NCI-H2081 (cell line): ENCODE measurements around the gene CCPG1.

ENCODE experiments used
- DNase-seq, 2 experiments: peaks; one replicate each; lab custom pipeline; 2025; lab: John Stamatoyannopoulos, UW

CCPG1 gene

DNA sequence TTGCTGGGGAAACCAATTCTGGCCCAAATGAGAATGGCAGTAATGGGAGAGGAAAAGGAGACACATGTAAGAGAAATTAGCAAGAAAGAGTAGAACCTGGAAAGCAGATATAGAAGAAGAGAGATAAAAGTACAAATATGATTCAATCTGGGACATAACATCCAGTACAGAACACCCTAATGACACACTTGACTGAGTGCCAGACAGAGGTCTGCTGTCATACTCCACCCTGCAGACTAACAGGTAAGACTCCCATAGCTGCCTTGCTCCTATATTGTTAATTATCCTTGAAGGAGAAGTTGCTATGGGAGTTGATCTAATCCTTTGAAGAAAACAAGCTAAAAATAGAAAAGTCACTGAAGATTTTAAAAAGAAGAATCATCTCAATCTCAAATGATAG lies 21.1 kb downstream of the CCPG1 start:
- DNase-seq = no peak

DNA sequence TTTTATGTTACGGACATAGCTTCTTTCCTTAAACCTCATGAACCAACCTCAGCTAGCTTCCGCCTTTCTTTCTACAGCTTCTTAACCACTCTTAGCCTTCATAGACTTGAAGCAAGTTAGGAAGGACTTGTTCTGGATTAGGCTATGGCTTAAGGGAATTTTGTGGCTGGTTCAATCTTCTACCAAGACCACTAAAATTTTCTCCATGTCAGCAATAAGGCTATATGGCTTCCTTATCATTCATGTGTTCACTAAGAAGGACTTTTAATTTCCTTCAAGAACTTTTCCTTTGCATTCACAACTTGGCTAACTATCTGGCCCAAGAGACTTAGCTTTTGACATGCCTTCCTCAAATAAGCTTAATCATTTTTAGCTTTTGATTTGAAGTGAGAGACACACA lies 24.5 kb downstream of the CCPG1 start:
- DNase-seq = no peak

DNA sequence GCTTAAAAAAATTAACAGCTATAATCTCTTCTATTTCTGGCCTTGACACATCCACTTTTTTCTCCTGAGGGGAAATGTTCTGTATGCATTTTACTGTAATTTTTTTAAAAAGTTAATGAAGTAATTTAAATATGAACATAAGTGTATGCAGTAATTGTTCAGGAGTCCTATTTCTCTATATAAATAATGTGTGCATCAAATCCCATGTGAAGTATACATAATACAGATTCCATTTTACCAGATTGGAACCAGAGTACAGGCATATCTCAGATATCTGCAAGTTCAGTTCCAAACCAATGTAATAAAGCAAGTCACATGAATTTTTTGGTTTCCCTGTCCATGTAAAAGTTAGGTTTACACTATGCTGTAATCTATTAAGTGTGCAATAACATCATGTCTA lies 26.6 kb downstream of the CCPG1 start:
- no peak for DNase-seq

DNA sequence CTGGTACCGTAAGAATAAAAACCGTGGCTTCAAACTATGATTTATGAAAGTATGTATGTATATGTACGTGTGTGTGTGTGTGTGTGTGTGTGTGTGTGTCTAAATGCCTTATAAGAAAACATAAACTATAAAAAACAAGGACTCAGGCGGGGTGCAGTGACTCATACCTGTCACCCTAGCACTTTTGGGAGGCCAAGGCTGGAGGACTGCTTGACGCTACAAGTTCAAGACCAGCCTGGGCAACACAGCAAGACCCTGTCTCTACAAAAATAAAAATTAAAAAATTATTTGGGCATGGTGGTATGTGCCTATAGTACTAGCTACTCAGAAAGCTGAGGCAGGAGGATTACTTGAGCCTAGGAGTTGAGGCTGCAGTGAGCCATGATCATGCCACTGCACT lies 29.1 kb downstream of the CCPG1 start:
- no peak for DNase-seq

DNA sequence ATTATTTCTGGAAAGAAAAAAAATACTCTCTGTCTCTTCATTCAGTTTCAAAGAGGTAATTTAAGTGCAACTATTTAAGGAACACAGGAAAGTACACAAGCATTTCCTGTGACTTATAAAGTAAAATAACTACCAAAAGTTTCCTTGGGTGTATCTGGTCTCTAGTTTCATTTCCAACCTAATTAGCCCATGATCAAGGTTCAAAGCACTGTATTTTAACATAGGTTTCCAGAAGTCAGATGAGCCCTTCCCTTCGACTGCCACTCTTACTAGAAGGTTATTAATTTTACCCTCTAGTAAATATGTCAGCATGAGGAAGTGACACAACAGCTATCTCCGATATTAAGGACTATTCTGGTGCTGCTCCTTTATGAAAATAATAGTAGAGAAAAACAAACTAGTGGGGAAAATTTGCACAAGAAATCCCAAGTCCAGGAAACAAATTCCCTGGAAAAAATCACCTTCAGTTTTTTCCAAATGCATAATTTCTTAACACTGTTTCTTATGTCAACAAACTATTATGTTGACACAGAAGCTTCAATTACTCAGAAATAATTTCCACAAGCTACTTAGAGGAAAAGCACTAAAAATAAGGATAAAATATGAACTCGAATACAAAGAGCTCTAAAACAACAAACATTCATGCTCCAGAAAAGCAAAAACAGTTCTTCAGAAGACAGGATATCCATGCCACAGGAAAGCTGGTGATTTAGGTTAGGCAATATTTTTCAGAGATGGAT lies 35.3 kb downstream of the CCPG1 start:
- DNase-seq = no peak

DNA sequence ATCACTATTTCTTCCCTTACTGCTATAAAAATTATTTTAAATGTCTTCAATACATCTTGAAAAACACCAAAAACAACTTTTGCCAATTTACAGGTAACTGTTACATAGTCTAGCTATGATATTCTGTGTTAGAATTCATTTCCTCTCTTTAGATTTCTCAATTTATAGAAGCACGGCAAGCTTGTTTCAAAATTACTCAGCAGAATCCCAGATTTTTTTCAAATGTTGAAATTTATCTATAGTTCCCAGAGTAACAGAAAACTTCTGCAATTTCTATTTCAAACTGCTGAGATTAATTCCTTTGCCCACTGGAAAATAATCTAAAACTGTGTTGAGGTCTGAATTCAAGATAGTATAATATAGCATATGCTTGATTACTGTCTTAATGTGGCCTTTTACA lies 41.2 kb downstream of the CCPG1 start:
- no peak for DNase-seq

DNA sequence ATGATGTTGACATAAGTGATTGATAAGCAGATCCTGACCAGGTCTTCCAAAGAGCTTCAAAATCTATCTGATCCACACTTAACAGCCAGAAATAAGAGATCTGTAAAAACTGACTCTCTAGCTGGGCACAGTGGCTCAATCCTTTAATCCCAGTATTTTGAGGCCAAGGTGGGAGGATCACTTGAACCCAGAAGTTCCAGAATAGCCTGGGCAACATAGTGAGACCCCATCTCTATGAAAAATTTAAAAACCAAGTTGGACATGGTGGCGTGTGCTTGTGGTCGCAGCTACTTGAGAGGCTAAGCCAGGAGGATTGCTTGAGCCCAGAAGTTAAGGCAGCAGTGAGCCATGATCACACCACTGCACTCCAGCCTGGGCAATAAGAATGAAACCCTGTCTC lies 45.5 kb downstream of the CCPG1 start:
- no peak for DNase-seq

DNA sequence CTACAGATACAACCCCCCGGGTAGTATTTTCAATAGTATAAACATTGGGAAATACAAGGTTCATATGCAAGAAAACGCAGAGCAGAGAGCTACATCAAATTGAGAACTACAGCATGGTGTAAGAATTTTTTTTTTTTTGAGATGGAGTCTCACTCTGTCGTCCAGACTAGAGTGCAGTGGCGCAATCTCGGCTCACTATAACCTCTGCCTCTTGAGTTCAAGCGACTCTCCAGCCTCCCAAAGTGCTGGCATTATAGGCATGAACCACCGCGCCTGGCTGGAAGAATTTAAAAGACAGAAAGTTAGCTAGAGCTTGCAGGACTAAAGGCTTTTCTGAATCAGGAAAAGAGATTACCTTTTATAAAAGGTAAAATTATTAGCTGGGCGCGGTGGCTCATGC lies 47.1 kb downstream of the CCPG1 start:
- DNase-seq = no peak

DNA sequence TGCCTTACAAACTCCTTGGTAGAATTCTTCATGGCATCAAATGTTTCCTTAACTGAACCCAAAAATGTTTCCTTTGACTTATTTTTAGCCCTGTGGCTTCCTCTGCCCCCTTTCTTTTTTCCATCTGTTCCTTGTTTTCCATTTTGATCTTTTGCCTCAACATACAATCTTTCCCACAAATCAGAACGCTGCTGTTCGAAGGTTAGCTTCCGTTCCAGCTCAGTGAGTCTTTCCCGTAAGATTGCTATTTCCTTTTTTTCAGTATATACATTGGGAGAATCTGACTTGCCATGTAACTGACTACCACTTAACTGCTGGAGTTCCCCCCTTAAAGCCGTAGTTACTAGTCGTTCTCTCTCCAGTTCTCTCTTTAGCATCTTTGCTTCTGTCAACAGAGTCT lies 47.9 kb downstream of the CCPG1 start:
- DNase-seq = no peak

DNA sequence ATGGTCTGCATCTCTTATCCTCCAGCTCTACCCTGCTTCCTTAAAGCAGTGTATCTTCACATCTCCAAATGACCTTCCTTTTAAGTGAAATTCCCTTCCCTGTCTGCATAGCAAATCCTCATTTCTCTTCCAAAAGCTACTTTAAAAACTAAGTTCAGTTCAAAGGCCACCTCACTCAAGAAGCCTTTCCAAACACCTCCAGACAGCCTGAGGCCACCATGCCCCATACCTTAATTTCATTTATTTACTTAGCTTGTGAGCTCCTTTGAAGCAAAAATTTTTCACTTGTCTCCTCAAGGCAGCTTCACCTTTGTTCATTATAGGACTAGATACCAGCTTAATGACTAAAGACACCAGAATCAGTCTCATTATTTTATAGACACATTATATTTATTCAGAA lies 49.7 kb downstream of the CCPG1 start:
- no peak for DNase-seq

DNA sequence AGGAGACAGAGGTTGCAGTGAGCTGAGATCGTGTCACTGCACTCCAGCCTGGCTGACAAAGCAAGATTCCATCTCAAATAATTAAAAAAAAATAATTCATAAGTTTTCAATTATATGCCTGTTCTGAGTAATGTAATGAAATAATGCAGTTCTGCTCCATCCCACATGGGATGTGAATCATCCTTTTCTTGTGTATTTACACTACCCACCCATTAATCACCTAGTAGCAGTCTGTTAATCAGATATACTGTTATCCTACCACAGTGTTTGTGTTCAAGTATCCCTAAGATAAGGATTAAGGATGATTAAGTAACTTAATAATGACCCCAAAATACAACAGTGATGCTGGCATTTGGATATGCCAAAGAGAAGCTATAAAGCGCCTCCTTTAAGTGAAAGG lies 50.4 kb downstream of the CCPG1 start:
- DNase-seq = no peak

DNA sequence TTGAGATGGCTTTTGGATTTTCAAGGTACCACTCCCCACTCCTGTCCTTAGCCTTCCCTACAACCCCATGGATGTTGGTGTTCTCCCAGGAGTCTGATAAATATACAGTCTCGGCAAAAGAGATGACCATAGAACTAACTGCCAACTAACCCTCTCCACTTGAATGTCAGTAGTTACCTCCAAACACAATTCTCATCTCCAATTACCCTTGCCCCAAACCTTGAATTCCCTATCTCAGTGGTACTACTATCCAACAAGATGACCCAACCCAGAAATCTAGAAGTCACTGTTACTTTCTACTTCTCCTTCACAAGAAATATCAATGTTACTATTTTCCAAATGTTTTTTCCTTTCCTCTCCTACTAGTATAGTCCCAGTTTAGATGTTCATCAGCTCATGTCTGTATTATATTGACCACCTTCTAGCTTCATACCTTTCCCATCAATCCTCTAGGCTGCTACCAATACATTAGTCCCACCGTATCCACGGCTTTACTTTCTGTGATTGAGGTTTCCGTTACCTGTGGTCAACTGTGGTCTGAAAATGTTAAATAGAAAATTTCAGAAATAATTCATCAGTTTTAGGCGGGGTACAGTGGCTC lies 51.1 kb downstream of the CCPG1 start:
- DNase-seq = no peak

DNA sequence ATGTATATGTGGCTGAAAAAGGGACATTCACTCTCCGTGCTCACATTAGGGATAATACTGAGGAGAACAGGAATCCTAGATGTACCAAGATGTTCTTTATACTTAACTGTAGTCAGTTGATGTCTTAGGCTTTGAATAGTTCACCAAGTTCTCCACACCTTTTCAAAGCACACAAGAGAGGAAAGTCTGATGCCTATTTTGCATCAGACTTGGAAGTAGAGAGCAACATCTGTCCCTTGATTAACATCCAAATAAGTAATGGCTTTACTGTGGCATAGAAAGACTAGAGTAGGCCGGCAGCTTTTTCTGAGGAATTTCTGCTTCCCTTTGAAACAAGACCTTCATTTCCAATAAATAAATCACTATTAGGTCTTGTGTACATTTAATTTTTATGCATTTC lies 55.1 kb downstream of the CCPG1 start:
- DNase-seq = no peak

DNA sequence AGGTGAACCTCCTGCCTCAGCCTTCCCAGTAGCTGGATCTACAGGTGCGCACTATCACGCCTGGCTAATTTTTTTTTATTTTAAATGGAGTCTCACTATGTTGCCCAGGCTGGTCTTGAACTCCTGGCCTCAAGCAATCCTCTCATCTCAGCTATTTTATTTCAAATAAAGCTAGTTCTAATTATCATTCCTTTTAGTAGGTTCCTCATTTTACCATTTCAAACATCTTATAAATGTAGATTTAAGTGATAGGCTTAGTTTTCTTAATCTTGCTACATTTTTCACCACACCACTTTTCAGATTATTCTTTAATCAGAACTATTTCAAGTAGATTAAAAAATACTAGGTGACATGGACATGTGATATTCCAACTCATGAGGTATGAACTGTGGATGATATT lies 58.9 kb downstream of the CCPG1 start:
- no peak for DNase-seq

DNA sequence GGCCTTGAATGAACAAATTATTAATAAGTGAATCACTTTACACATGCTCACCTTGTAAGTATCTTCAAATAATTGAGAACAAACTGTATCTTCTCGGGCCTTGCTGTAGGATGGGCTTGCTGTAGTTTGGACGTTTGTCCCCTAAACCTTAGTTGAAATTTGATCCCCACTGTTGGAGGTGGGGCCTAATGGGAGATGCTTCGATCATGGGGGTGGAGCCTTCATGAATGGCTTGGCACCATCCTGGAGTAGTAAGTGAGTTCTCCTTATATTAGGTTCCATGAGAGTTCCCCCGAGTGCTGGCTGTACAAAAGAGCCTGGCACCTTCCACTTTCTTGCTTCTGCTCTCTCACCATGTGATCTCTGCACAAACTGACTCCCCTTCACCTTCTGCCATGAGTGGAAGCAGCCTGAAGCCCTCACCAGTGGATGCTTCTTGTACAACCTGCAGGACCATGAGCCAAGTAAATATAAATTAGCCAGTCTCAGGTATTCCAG lies 59.8 kb downstream of the CCPG1 start:
- DNase-seq = no peak

DNA sequence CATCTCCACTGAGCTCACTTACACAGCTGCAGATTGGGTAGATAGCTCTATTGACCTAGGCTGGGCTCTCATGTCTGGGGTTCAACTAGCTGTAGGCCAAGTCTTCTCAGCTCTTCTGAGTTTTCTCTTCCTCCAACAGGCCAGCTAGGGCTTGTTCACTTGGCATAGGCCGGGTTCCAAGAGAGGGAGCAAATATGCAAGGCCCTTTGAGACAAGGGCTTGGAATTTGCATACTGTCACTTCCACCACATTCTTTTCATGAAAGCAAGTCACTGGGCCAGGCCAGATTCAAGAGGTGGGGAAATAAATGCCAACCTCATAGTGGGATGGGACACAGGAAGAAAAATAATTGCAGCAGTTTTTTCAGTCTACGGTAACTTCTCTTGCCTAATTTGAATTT lies 64.0 kb downstream of the CCPG1 start:
- no peak for DNase-seq

DNA sequence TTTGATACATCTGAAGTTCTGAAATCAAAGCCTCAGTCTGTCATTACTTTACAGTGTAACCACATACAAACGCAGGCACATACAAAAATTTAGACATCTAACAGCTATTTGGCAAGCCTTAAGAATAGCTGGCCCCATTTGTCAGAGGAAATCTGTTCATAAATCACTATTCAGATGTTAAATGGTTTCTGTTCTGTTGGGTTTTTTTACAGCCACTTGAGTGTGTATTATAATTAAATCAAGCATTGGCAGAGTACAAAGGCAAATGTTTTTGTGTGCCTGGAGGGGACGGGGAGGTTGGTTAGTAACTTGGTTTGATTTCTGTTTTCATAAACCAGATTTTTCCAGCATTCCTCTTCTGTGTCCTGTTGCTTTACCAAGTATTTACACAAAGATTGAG lies 65.0 kb downstream of the CCPG1 start:
- peak; percentile 18 to 62 for DNase-seq

DNA sequence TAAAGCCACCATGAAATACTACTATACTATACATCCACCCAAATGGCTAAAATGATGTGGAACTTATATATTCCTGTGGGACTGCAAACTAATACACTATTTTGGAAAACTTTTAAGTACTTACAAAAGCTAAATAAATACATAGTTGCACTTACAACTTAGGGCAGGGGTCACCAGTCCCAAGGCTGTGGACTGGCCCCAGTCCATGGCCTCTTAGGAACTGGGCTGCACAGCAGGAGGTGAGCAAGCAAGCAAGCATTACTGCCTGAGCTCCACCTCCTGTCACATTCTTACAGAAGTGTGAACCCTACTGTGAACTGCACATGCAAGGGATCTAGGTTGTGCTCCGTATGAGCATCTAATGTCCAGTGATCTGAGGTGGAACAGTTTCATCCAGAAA lies 71.0 kb downstream of the CCPG1 start:
- DNase-seq = no peak

DNA sequence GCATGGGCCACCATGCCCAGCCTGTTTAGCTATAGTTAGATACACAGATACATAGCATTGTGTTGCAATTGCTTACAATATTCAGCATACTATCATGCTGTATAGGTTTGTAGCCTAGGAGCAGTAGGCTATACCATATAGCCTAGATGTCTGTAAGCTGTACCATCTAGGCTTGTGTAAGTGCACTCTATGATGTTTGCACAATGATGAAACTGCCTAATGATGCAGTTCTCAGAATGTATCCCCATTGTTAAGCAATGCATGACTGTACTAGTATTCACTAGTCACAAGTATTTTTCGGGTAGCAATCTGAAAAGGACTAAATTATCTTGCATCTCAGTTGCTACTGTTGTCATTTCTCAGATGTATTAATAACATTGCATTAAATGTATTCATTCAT lies 73.2 kb downstream of the CCPG1 start:
- DNase-seq = no peak

DNA sequence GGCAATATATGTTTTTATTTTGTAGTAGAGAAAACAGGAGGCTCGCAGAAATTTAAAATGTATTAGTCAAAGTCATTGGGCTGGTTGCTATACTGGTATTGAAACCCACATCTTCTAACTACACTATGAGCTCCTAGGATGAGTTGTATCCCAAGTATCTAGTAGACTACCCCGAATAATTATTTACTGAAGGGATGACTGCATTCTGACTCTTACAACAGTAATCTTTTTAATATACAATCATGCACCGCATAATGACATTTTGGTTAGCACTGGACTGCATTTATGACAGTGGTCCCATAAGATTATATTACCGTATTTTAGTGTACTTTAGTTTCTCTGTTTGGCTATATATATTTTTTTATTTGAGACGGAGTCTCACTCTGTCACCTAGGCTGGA lies 73.8 kb downstream of the CCPG1 start:
- DNase-seq = no peak

DNA sequence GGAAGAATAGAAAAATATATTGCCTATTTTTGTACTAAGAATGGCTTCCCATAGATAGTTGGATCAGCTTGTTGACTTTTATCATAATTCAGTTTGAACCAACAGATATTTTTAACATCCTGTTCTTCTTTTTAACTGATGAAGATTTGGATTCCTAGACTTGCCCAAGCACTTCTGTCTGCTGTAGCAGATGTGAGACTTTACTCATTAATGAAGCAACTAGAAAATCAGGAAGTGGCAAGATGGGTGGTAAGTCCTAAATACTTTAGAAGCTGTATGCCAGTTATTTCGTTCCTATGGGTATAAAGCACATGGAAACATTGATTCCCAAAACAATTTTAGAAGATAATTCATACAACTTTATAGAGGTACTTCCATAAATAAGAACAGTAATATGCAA lies 80.8 kb downstream of the CCPG1 start:
- no peak for DNase-seq

DNA sequence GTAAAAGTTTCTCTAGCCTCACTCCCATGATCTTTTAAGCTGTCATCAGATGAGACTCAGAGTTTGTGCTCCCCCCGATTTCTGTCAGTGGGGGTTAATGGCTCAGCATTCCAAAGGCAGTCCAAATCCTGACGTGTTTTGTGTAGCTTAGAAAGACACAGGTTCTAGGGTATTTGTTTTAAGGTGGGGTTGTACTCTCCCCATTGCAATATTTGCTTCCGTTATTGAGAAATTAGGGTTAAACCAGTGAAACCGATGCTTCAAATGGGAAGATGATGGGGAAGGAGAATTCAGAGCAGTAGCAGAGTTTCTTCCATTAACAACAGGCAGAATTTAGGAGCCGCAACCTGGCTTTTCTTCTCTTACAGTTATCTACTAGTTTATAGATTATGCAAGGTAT lies 85.7 kb downstream of the CCPG1 start:
- DNase-seq = no peak

DNA sequence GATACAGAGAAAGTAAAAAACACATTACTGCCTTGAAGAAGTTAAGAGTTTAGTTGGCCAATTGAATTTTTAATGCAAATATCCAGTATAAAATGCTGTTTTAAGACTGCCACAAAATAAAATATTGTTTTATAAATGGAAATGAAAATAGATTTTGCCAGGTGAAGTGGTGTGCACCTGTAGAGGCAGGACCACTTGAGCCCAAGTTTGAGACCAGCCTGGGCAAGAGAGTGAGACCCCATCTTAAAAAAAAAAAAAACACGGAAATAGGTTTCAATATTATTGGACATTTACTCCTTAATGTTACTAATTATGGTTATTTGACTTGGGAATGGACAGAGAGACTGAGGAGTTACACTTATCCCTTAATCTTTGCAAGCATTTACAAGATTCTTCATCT lies 87.2 kb downstream of the CCPG1 start:
- DNase-seq = no peak

DNA sequence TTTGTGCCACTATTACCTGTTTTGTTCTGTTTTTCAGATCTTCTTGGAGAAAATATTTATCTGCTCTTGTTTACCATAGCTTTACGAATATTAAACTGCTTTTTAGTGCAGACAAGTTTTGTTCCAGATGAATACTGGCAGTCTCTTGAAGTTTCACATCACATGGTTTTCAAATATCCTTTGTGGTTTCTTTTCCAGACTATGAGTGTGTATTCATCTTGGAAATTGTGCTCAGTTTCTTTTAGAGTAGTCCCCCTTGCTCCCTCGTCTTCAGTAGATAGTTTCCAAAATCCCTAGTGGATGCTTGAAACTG lies 88.0 kb downstream of the CCPG1 start:
- no peak for DNase-seq
